ENCODE measurements around the gene TOP2A.

TOP2A gene

DNA sequence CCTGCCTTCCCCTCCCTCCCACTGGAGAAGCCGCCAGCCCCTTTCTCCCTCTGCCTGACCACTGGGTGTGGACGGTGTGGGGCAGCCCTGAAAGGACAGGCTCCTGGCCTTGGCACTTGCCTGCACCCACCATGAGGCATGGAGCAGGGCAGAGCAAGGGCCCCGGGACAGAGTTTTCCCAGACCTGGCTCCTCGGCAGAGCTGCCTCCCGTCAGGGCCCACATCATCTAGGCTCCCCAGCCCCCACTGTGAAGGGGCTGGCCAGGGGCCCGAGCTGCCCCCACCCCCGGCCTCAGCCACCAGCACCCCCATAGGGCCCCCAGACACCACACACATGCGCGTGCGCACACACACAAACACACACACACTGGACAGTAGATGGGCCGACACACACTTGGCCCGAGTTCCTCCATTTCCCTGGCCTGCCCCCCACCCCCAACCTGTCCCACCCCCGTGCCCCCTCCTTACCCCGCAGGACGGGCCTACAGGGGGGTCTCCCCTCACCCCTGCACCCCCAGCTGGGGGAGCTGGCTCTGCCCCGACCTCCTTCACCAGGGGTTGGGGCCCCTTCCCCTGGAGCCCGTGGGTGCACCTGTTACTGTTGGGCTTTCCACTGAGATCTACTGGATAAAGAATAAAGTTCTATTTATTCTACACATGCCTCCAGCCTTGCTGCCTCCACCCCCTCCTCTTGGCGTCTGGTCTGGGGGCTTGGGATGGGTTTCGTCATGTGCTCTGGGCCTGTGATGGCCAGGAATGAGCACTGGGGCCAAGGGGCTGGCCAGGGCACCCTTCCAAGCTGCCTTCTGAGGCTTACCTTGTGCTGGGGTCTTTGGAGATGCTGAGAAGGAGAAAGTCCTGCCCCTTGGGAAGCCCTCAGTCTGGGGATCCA lies 60.5 kb downstream of the TOP2A start:
- DNase-seq = no peak

DNA sequence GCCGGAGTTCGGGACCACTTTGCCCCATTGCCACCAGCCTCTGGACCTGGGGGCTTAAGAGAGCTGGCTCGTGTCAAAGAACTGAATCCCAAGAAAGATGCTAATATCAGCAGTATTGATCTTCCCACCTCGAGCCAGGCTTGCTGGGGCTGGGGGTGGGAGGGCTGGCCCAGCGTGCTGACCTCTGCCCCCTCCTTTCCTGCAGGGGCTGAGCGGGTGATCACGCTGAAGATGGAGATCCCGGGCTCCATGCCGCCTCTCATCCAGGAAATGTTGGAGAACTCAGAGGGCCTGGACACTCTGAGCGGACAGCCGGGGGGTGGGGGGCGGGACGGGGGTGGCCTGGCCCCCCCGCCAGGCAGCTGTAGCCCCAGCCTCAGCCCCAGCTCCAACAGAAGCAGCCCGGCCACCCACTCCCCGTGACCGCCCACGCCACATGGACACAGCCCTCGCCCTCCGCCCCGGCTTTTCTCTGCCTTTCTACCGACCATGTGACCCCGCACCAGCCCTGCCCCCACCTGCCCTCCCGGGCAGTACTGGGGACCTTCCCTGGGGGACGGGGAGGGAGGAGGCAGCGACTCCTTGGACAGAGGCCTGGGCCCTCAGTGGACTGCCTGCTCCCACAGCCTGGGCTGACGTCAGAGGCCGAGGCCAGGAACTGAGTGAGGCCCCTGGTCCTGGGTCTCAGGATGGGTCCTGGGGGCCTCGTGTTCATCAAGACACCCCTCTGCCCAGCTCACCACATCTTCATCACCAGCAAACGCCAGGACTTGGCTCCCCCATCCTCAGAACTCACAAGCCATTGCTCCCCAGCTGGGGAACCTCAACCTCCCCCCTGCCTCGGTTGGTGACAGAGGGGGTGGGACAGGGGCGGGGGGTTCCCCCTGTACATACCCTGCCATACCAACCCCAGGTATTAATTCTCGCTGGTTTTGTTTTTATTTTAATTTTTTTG lies 61.6 kb downstream of the TOP2A start:
- DNase-seq = no peak

DNA sequence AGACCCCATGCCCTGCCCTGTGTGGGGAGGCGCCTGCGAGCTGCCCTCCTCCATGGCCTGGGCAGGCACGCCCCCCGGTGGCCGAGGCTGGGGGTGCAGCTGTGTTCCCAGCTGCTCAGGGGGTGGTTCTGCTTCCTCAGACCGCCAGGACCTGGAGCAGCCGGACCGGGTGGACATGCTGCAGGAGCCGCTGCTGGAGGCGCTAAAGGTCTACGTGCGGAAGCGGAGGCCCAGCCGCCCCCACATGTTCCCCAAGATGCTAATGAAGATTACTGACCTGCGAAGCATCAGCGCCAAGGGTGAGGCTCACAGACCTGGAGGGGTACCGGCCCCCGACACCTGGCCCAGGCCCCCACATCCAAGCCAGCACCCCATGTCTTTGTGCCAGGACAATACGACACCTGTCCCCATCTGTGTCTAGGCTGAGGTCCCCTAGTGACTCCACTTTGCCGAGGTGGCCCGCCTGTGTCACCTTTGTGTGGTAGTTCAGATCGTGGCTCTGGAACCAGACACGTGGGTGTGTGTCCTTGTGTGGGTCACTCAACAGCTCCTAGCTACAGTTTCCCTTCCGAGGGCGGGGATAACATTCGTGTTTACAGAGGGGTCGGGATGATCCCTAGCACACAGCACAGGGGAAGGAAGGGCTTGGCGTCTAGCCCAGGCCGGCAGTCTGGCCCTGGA lies 62.4 kb downstream of the TOP2A start:
- peak; percentile 22 to 53 for DNase-seq

GRCh38 chr17:40354221-40355122 lies 63.2 kb downstream of the TOP2A start:
- no peak for DNase-seq

GRCh38 chr17:40352779-40353394 lies 64.8 kb downstream of the TOP2A start:
- no peak for DNase-seq

DNA sequence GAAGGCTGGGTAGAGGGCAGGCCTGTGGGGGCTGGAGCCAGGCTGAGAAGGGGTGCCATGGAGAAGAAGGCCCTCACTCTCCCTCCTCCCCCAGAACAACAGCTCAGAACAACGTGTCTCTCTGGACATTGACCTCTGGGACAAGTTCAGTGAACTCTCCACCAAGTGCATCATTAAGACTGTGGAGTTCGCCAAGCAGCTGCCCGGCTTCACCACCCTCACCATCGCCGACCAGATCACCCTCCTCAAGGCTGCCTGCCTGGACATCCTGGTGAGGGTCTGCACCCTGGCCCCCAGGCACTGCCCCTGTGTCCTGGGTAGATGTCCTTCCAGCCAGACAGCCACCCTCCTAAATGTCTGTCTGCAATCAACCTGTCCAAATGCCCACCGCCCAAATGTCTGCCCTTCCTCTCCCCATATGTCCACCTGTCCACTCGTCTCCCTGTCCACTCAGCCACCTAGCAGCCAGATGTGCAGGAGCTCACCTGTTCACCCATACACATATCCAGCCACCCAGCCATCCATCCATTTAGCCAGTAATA lies 65.4 kb downstream of the TOP2A start:
- DNase-seq = no peak

DNA sequence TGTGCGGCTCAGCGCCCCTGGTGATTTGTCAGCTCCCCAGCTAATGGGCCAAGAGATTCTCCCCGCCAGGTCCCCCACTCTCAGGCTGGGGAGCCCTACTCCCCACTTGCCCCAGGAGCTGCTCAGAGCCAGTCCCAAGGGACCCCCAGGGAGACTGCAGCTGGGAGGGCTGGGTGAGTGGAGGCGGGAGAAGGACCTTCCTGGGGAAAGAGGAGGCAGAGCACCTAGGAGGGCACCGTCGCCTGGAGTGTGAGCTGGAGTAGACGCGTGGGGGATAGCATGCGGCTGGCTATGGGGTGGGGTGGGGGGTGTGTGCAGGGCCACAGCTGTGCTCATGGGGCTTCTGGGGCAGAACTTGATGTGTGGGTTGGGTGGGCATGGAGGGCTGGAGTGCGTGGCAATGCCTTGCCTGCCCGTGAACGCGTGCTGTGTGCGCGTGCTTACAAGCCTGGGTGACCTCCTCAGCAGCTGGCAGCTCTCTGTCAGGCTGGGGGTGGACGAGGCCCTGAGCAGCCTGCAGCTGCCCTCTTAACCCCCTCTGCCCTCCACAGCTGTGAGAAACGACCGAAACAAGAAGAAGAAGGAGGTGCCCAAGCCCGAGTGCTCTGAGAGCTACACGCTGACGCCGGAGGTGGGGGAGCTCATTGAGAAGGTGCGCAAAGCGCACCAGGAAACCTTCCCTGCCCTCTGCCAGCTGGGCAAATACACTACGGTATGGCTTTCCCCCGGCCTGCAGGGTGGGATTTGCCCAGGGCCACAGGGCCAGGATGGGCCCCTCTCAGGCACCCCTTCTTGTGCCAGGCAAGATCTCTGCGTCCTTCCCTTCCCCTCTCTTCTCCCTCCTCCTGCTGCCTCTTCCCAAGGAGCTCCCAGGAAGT lies 66.1 kb downstream of the TOP2A start:
- peak; percentile 59 to 83 for DNase-seq

DNA sequence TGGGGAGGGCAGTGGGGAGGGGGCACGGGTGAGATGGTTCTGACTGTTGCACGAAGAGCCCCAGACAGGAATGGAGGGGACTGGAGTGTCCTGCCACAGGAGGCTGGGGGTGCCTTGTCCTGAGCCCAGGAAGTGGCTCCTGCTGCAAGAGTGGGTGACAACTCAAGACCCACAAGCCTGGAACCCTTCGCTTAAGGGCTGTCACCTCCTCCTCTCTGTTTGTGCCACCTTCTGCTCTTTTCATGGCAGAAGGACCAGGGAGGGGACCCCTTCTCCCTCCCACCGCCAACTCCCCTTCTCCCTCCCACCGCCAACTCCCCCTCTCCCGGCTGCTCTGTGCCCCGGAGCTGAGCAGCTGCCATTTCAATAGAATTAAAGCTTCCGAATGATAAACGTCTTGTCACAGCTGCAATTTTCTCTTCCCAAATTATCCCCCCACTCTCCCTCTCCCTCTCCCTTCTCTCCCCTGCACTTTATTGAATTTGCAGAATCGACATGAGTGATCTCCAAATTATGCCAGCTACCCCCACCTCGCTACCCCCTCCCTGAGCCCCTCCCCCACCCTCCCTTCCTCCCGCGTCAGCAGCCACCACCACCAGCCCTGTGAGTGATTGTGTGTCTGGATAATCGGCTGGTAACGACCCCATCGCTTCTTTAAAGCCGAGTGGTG lies 66.9 kb downstream of the TOP2A start:
- DNase-seq = peak; percentile 84 to 88

- peak; percentile 18 to 32 for DNase-seq
These were observed 67.6 kb downstream of the TOP2A start for GRCh38 chr17:40349895-40350688.

- DNase-seq = no peak
These were observed 68.2 kb downstream of the TOP2A start for GRCh38 chr17:40349477-40349894.

- DNase-seq = peak; percentile 91 to 93
These were observed 68.9 kb downstream of the TOP2A start for GRCh38 chr17:40348562-40349476.

DNA sequence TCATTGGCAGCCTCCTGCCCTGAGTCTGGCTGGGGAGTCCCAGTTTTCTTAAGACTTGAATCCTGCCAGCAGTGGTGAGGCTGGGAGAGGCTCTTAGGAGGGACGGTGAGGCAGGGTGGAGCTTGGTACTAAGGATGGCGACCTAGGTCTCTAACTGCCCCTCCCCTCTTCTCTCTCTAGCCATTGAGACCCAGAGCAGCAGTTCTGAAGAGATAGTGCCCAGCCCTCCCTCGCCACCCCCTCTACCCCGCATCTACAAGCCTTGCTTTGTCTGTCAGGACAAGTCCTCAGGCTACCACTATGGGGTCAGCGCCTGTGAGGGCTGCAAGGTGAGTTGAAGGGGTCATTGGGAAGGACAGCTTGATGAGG lies 69.6 kb downstream of the TOP2A start:
- no peak for DNase-seq

- DNase-seq = no peak
These were observed 70.2 kb downstream of the TOP2A start for GRCh38 chr17:40347319-40348135.

DNA sequence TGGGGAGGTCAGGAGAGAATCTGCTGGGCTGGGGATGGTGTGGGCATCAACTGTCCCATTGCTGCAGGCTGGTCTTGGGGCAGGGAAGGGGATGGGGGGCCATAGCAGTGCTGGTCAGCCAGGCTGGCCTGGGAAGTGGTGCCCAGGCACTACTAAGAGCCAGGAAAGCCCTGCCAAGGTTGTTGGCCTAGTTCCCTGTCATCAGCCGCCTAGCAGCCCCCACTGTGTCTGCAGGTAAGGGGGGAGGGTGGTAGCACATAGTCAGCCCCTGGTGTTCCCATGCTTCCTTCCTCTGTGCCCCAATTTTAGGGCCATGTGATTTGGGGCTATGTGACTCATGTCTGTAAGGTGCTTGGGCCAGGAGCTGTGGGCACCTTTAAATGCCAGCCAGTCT lies 70.9 kb downstream of the TOP2A start:
- no peak for DNase-seq

DNA sequence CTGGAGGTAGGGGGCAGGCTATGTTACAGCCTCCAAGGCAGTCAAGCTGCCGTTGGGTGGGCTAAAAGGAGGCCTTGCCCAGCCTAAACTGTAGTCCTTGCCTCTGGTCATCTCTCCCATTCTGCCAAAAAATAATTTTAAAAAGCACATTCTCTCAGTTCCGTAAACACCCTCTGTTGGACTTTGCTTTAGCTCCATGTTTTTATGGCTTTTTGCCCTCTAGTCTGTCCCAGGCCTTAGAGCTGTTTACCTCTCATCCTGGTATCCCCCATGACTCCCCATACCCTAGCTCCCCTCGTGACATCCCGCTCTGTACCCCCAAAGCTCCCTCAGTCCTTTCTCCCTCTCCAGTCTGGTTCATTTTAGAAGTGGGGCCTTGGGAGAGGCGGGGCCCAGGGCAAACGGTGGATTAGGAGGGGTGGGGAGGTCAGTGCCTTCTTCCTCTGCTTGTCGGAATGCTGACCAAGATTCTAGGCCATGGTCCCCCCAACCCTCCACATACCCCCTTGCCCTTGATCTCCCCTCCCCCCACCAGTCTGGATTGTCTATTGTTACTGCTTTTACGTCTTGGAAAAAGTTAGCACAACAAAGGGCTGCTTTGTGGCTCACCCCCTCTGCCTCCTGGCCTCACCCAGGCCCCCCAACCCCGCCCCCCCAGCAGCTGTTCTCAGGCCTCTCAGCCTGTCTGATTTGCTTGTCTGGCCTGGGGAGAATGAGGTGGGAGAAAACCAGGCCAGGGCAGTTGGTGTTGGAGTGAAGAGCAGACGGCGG lies 71.5 kb downstream of the TOP2A start:
- no peak for DNase-seq
